NOMO-1 treated with dmso at 0.1 percent for 144 hours (cell line): ENCODE results near the gene NOS1.
A peak's percentile ranks its signal among the peaks of the same experiment; 100 is the strongest.
"Not testable (repeated sequence)": the region's sequence is repeated elsewhere in the genome, so short reads cannot be mapped to it uniquely, and the experiment has no call there.

Source experiments
- DNase-seq: peaks from one replicate; lab custom pipeline; 2025; ENCODE audit not compliant: unreplicated experiment; lab: John Stamatoyannopoulos, UW

Gene NOS1

DNA sequence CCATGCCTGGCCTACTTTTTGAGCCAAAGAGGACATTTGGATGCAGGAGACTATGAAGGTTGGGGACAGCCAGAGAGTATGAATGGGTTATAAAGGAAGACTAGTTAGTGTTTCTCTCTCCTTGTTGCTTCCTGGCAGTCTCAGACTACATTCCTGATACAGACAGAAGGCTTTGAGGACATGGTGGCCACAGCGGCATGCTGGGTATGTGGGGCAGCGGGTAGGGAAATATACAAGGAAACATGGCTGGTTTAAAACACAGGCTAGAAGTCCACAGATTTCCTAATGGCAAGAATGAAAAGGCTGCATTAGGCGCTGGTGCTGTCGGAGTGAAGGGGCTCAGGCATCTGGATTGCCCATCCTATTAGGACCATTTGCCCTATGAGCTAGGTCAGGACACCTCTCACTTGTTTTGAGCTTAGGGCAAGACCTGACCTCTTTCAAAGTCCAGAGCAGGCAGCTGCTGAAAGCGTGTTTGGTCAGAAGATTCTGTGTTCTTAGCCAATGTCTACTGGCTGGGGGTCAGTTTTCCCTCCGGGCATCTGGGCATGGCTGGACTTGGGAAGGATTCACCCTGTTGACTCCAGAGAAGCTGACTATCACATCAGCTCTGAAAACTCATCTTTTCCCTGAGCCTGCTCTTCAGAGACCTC, 151.0 kb downstream of the NOS1 start:
- DNase-seq = no peak

DNA sequence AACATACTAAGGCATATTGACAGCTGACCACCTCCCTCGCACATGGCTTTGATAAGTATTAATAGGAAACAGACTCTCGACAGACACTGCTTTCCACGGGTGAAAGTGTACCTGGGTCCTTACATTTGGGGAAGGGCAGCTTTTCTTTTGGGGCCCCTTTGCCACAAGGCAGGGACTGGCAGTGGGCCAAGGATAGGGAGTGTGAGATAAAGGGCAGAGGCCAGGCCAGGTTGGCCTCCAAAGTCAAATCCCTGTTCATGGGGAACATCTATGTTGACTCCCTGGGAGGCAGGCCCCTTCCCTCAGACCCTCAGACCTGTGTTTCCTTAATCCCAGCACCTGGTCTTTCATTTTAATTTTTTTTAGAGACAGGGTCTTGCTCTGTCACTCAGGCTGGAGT, 151.8 kb downstream of the NOS1 start:
- no peak for DNase-seq

DNA sequence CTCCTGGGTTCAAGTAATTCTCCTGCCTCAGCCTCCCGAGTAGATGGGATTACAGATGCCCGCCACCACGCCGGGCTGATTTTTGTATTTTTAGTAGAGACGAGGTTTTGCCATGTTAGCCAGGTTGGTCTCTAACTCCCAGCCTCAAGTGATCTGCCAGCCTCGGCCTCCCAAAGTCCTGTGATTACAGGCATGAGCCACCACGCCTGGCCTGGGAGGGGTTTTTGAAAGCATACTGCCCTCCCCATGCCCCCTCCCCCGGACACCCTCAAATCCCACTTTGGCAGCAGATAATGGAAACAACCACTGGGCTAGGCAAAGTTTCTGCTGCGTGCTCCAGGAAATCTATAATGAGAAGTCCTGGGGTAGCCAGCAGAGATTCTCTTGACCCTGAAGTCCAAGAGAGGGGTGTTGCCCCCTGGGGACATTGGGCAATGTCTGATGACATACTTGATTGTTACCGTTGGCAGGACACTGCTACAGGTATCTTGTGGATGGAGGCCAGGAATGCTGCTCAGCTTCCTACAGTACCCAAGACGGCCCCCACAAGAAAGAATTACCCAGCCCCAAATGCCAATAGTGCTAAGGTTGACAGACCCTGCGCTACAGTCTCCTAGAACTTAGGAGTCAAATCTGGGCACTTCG, 152.5 kb downstream of the NOS1 start:
- no peak for DNase-seq

GRCh38 chr12:117208206-117208605, 153.2 kb downstream of the NOS1 start:
- DNase-seq = no peak

GRCh38 chr12:117207675-117208074, 153.8 kb downstream of the NOS1 start:
- DNase-seq = no peak

DNA sequence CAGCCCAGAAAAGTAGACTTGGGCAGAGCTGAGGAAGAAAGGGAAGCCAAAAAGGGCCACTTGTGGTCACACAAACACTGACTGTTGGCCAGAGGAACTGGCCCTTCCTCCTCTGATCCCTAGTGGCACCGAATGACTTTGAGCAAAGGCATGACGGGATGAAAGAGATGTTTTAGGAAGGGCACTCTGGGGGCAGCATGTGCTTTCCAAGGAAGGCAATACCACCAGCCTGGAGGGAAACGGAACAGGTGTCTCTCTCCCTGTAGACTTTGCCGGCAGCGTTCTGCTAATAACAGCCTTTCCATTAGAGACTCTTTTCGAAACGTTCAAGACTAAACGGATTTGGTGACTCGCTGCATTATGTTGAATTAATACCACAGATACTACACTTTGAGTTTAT, 158.9 kb downstream of the NOS1 start:
- DNase-seq = no peak

DNA sequence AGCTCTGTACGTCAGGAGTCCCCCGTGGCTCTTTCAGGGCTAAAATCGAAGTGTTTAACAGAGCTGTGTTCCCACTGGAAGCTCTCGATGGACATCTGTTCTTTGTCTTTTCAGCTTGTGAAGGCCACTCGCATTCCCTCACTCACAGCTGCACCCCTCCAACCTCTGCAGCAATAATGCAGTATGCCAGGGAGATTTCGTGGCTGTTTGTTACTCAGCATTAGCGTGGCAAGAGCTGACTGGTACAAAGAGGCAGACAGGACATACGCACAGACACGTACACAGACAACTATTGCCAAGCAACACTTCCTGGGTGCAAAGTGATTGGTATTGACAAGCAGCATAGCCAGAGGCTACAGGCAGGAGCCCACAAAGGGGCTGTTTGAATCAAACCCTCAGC, 159.4 kb downstream of the NOS1 start:
- no peak for DNase-seq

DNA sequence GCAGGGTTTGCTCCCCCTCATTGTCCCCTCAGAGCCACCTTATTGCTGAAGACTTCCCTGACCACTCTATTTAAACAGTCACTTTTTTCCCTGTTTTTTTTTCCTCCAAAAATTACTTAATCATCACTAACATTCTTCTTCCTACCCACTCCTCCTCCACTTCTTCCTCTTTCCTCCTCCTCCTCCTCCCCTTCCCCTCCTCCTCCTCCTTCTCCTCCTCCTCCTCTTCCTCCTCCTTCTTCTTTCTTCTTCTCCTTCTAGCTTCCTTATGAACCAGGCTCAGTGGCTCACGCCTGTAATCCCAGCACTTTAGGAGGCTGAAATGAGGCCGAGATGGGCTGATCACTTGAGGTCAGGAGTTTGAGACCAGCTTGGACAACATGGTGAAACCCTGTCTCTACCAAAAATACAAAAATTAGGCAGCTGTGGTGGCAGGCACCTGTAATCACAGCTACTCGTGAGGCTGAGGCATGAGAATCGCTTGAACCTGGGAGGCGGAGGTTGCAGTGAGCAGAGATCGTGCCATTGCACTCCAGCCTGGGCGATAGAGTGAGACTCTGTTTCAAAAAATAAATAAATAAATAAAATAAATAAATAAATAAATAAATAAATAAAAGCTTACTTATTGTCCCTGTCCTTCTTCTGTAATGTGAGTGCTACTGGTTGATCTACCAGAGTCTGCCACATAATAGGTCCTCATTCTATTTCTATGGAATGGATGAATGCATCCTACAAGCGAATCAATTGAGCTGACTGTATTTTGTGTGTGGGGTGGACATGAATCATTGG, 161.3 kb downstream of the NOS1 start:
- not testable (repeated sequence) for DNase-seq

- not testable (repeated sequence) for DNase-seq
Measured at GRCh38 chr12:117196334-117196733, 165.1 kb downstream of the NOS1 start.

GRCh38 chr12:117195027-117195426, 166.4 kb downstream of the NOS1 start:
- not testable (repeated sequence) for DNase-seq

DNA sequence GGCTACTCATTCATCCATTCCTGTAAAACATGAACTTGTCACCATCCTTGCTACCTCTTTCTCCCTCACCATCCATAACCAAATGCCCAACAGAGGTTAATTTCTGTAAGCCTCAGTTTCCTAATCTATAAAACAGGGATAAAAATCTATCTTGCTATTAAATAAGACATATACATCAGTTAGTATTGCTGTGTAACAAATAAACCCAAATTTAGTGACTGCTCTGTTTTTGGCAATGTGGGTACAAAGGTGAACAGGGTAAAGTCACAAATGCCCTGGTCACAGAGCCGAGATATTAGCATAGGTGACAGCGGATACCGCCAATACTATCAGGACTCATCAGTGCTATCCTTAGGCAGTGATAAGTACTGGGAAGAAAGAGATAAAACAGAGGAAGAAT, 167.5 kb downstream of the NOS1 start:
- no peak for DNase-seq

DNA sequence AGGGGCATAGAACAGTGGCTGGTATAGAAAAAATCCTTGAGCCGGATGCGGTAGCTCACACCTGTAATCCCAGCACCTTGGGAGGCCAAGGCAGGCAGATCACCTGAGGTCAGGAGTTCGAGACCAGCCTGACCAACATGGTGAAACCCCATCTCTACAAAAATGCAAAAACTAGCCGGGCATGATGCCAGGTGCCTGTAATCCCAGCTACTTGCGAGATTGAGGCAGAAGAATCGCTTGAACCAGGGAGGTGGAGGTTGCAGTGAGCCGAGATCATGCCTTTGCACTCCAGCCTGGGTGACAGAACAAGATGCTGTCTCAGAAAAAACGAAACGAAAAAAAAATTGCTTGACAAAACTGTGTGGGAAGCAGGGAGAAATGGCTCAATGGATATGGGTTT, 168.8 kb downstream of the NOS1 start:
- not testable (repeated sequence) for DNase-seq

GRCh38 chr12:117192057-117192456, 169.4 kb downstream of the NOS1 start:
- no peak for DNase-seq

DNA sequence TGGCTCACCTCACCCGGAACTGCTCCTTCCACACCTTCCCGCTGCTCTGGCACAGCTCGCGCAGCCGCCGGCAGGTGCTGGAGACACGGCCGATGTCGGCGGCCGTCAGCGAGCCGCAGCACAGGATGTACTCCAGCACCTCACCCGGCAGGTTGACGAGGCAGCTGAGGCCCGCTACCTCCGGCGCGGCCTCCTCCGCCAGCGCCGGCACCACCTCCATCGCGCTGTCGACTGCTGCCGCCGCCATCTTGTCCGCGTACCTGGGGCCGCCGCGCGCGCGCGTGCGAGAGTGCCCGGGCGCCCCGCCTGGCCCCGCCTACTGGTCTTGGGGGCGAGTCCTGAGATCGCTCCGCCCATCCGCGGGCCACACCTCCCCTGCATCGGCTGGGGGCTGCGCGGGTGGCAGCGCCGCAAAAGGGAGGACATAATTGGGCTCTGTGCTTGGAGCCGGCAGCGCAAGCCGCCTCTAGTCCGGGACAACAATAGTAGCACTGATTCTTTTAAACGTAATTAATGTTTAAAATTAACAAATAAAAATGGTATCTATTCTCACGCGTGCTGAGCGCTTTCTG, 171.1 kb downstream of the NOS1 start, which contains the start of gene FBXO21:
FBXO21 (minus strand) TSS at position 261 of the 572 bp plus-strand sequence; CDS start at position 247, 14 bp downstream.
- DNase-seq = peak; percentile 52

GRCh38 chr12:117189725-117190209, 171.7 kb downstream of the NOS1 start:
- no peak for DNase-seq

DNA sequence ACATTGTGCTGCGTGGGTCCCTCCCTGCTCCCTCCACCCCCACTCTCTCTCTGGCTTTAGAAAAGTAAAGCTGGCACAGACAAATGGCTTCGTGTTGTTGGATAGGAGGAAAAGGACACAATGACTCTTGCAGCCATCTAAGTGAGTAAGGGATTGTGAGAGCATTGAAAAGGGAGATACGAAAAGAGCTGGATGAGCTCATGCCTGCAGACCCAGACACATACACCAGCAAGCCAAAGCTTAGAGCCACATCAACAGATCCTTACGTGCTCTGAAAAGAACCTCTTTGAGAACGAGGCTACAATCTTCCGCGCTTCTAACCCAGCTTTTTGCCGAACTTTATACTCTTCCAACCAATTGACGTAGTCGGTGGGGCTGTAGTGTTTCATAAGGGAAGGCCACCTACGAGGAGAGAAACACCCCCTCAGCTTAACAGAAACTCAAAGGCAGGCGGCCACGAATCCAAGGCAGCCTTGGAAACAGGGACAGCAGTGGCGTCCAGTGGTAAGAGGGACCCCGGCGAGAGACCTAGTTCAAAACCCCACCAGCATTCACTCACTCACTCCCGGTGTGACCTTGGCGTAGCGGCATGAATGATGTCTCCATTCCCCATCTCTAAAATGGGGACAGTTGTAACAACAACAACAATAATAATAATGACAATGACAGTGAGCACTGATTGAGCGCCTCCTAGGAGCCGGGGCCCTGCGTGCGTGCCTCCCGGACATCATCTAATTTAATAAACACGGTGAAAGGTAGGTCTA, 172.3 kb downstream of the NOS1 start:
- DNase-seq = no peak

- DNase-seq = no peak
Measured at GRCh38 chr12:117188121-117188665, 173.2 kb downstream of the NOS1 start.

- no peak for DNase-seq
Measured at GRCh38 chr12:117187421-117187820, 174.0 kb downstream of the NOS1 start.

- no peak for DNase-seq
Measured at GRCh38 chr12:117182866-117183265, 178.6 kb downstream of the NOS1 start.

GRCh38 chr12:117181468-117181843, 180.0 kb downstream of the NOS1 start:
- DNase-seq = not testable (repeated sequence)
